Esophagus muscularis mucosa (tissue), 4 donors: ENCODE data around the gene MEGF8. TPM values are rescaled to one million over a fixed set of nuclear protein-coding genes. Genes with fewer than 3 reads are reported as not detected.

Source experiments
- DNase-seq: peaks from one replicate; pipeline ENCODE4 v3.0.0-alpha.2; 2017; ENCODE audit errors: extremely low spot score
- H3K27ac ChIP-seq, 4 donors: fragments of 200-600 bp; sonication (generic); replicated peaks in 1 of 4; 1 replicate in 3 of 4; 2 replicates in 1 of 4; pipeline ENCODE4 v1.5.1; 2016 to 2019; ENCODE audit warnings: mild to moderate bottlenecking in 1 of 4
- H3K27me3 ChIP-seq, 4 donors: fragments of 200-600 bp; sonication (generic); one replicate each; pipeline versions ENCODE4 v1.5.1 to v1.6.0; 2016 to 2019
- H3K36me3 ChIP-seq, 4 donors: fragments of 200-600 bp; sonication (generic); one replicate each; pipeline ENCODE4 v1.5.1; 2016 to 2019
- H3K4me1 ChIP-seq, 4 donors: fragments of 200-600 bp; sonication (generic); one replicate each; pipeline ENCODE4 v1.5.1; 2016 to 2019
- H3K4me3 ChIP-seq, 4 donors: fragments of 200-600 bp; sonication (generic); 1 replicate in 2 of 4; 2 replicates in 2 of 4; pipeline ENCODE4 v1.5.1; 2016 to 2019; ENCODE audit warnings: mild to moderate bottlenecking in 4 of 4, moderate library complexity in 1 of 4
- H3K9me3 ChIP-seq, 4 donors: fragments of 200-600 bp; sonication (generic); 1 replicate in 3 of 4; 2 replicates in 1 of 4; pipeline ENCODE4 v1.5.1; 2016 to 2019
- CTCF ChIP-seq, 3 experiments: fragments of 200-600 bp in 2 of 3; fragments of 450-650 bp in 1 of 3; sonication (generic) in 2 of 3; IDR thresholded peaks; one replicate each; pipeline ENCODE4 v1.5.1; 2017 to 2019; ENCODE audit warnings: antibody characterized with exemption in 3 of 3, mild to moderate bottlenecking in 2 of 3, moderate library complexity in 1 of 3
- EP300 ChIP-seq: sonication (generic); formaldehyde crosslinking; IDR thresholded peaks from one replicate; pipeline ENCODE4 v1.6.1; 2017; ENCODE audit warnings: antibody characterized with exemption
- POLR2A ChIP-seq: fragments of 450-650 bp; IDR thresholded peaks from one replicate; pipeline ENCODE4 v1.6.1; 2017; ENCODE audit warnings: antibody characterized with exemption, moderate library complexity, mild to moderate bottlenecking, low read depth
- POLR2AphosphoS5 ChIP-seq, 2 donors: sonication (generic); formaldehyde crosslinking; IDR thresholded peaks; one replicate each; pipeline ENCODE4 v1.6.1; 2017; ENCODE audit warnings: antibody characterized with exemption in 2 of 2
- WGBS: methylation state at CpG from one replicate; pipeline ENCODE4 v1.1.5; 2018; 5-methylcytosine and 5-hydroxymethylcytosine counted together
- intact Hi-C: fragments of 100-400 bp; cut with DNase I; formaldehyde crosslinking; loops from one replicate; pipeline ENCODE4 v1.15.1; 2023
- total RNA-seq, 4 donors: library from RNA; depleted of rRNA; stranded (reverse); fragments of >200 nt; gene quantifications; one replicate each; pipeline versions ENCODE4 v1.1.0 to v1.2.1, GENCODE V29; 2016

Gene MEGF8
- total RNA-seq, 4 donors from 2014 or later = 18.2 to 46.2 (median 25.5) TPM

GRCh38 chr19:42278452-42279154 is 46.8 kb upstream of the MEGF8 start:
- H3K36me3 ChIP-seq = peaks cover 5 to 33% (median 17%) of the 10 kb centered on the region in 4 donors
- TF ChIP-seq POLR2AphosphoS5 (IDR thresholded peaks at IDR 0.05) (no peak), EP300 (no peak), POLR2A (no peak), CTCF (IDR thresholded peaks at IDR 0.05) (no peak)
- WGBS = 51% methylated on average over 2 of the region's 5 CpGs
- peaks cover 72 to 98% (median 96%) of the 10 kb centered on the region in 4 donors for H3K4me1 ChIP-seq
- H3K27ac ChIP-seq = peak overlapping the region; percentile 94 to 99 (median 98)
- intact Hi-C loops = loop anchor here (2.0 kb wide), 1 partner anchor 32 kb away; no protein-coding TSS in a partner anchor
- H3K27me3 ChIP-seq = no peaks in the 10 kb centered on the region
- H3K9me3 ChIP-seq = no peaks in the 10 kb centered on the region
- H3K4me3 ChIP-seq = peak overlapping the region in 2 of 4 donors; percentile 7 to 74
- DNase-seq = no peak

- DNase-seq = no peak
- H3K4me1 ChIP-seq = peaks cover 72 to 91% (median 88%) of the 10 kb centered on the region in 4 donors
- peak overlapping the region; percentile 74 to 98 (median 85) for H3K4me3 ChIP-seq
- H3K27ac ChIP-seq = peak overlapping the region; percentile 94 to 99 (median 98)
- no peak for TF ChIP-seq EP300
- TF ChIP-seq POLR2A = no peak
- no peak for TF ChIP-seq POLR2AphosphoS5 (IDR thresholded peaks at IDR 0.05)
- no peak for TF ChIP-seq CTCF (IDR thresholded peaks at IDR 0.05)
- intact Hi-C loops = loop anchor here (2.0 kb wide), 1 partner anchor 33 kb away; no protein-coding TSS in a partner anchor
- H3K36me3 ChIP-seq = peaks cover 0 to 26% (median 9%) of the 10 kb centered on the region in 4 donors
- H3K9me3 ChIP-seq = no peaks in the 10 kb centered on the region
- WGBS = 8% methylated on average over 6 of the region's 6 CpGs
- no peaks in the 10 kb centered on the region for H3K27me3 ChIP-seq
Observed at GRCh38 chr19:42279155-42279901, 46.1 kb upstream of the MEGF8 start.

- peak; percentile 97 for DNase-seq
- peaks cover 0 to 18% (median 2%) of the 10 kb centered on the region in 4 donors for H3K36me3 ChIP-seq
- no peaks in the 10 kb centered on the region for H3K9me3 ChIP-seq
- H3K27ac ChIP-seq = peak overlapping the region; percentile 94 to 99 (median 98)
- intact Hi-C loops = loop anchor here (2.0 kb wide), 1 partner anchor 33 kb away; no protein-coding TSS in a partner anchor
- TF ChIP-seq POLR2AphosphoS5 (IDR thresholded peaks at IDR 0.05) = peak; percentile 77 to 81
- peak; percentile 94 to 96 (median 94) for TF ChIP-seq CTCF (IDR thresholded peaks at IDR 0.05)
- no peak for TF ChIP-seq EP300
- no peaks in the 10 kb centered on the region for H3K27me3 ChIP-seq
- H3K4me3 ChIP-seq = peak overlapping the region; percentile 74 to 98 (median 85)
- peaks cover 79 to 90% (median 87%) of the 10 kb centered on the region in 4 donors for H3K4me1 ChIP-seq
- 0% methylated on average over 55 of the region's 89 CpGs for WGBS
Observed at GRCh38 chr19:42279902-42280814, 45.3 kb upstream of the MEGF8 start.

GRCh38 chr19:42280815-42281145 is 44.7 kb upstream of the MEGF8 start:
- DNase-seq = no peak
- intact Hi-C loops = no loop called here
- no peaks in the 10 kb centered on the region for H3K9me3 ChIP-seq

More at GRCh38 chr19:42280815-42281145, 44.7 kb upstream of the MEGF8 start:
- peak overlapping the region; percentile 94 to 99 (median 98) for H3K27ac ChIP-seq
- peak overlapping the region; percentile 74 to 98 (median 85) for H3K4me3 ChIP-seq
- H3K27me3 ChIP-seq = no peaks in the 10 kb centered on the region
- H3K36me3 ChIP-seq = peaks cover 0 to 11% (median 0%) of the 10 kb centered on the region in 4 donors
- 0% methylated on average over 5 of the region's 20 CpGs for WGBS
- no peak for TF ChIP-seq EP300
- no peak for TF ChIP-seq CTCF (IDR thresholded peaks at IDR 0.05)
- TF ChIP-seq POLR2AphosphoS5 (IDR thresholded peaks at IDR 0.05) = no peak
- TF ChIP-seq POLR2A = no peak
- peaks cover 79 to 90% (median 87%) of the 10 kb centered on the region in 4 donors for H3K4me1 ChIP-seq
